Neural progenitor cell (in vitro differentiated cells): ENCODE data around the gene NKAIN2.

ENCODE experiments used
- CTCF ChIP-seq: fragments of 200-600 bp; sonication (generic); IDR thresholded peaks from 2 replicates; pipeline ENCODE4 v1.5.1; 2017; ENCODE audit warnings: antibody characterized with exemption, mild to moderate bottlenecking
- EZH2 ChIP-seq: fragments of 200-600 bp; sonication (generic); IDR thresholded peaks from 2 replicates; pipeline ENCODE4 v1.6.1; 2017; ENCODE audit warnings: antibody characterized with exemption, mild to moderate bottlenecking, moderate library complexity

DNA sequence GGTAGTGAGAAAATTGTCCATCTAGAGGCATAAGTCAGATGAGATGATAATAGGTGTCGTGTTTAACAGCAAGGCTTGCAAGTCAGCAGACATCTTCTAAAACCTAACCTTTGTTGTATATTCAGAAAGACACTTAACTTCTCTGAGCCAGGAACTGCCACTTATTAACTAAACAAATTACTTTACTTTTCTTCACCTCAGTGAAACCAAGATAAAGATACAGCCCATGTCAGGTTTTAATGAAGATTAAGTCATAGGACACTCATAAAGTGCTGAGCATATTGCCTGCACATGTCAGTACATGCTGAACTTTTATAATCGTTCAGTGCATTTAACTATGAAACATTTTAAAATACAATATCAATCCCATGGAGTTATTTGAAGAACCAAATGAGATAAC, 286.8 kb downstream of the NKAIN2 start:
- TF ChIP-seq CTCF (no peak), EZH2 (no peak)
